HepG2 (cell line): Measurements from ENCODE around the gene PGGT1B. TPM values are rescaled to one million over a fixed set of nuclear protein-coding genes. Genes with fewer than 3 reads are reported as not detected.
A peak's percentile ranks its signal among the peaks of the same experiment; 100 is the strongest.

Source experiments
- AGO2 ChIP-seq: fragments of 200-400 bp; formaldehyde crosslinking; optimal IDR thresholded peaks from 2 replicates; pipeline ENCODE3; 2017; ENCODE audit warnings: mild to moderate bottlenecking, low read depth, low read length, moderate library complexity
- CHCHD3 ChIP-seq: sonication (generic); formaldehyde crosslinking; IDR thresholded peaks from 2 replicates; pipeline ENCODE4 v1.8.0; 2022; ENCODE audit warnings: mild to moderate bottlenecking, missing genetic modification reagents, moderate library complexity
- CREB1 ChIP-seq, 2 experiments: fragments of 450-650 bp in 1 of 2; IDR thresholded peaks; 2 replicates each; pipeline ENCODE4 v1.6.1; 2016 to 2017; ENCODE audit warnings: control low read depth in 1 of 2, mild to moderate bottlenecking in 1 of 2, missing compliant biosample characterization in 1 of 2, missing genetic modification characterization in 1 of 2
- MYC ChIP-seq: sonication (generic); formaldehyde crosslinking; IDR thresholded peaks from 2 replicates; pipeline ENCODE4 v1.9.0; 2021; ENCODE audit warnings: missing genetic modification reagents, borderline replicate concordance
- NR0B2 ChIP-seq: sonication (generic); formaldehyde crosslinking; IDR thresholded peaks from 2 replicates; pipeline ENCODE4 v1.4.0; 2020; ENCODE audit warnings: mild to moderate bottlenecking, missing genetic modification reagents
- NR2F1 ChIP-seq, 2 experiments: fragments of 450-650 bp in 1 of 2; formaldehyde crosslinking in 1 of 2; IDR thresholded peaks; 2 replicates each; pipeline versions ENCODE4 v1.5.0 to v1.6.1; 2016 to 2020; ENCODE audit warnings: mild to moderate bottlenecking in 1 of 2, missing compliant biosample characterization in 1 of 2, missing genetic modification reagents in 1 of 2, moderate library complexity in 1 of 2
- RFX1 ChIP-seq: fragments of 450-650 bp; IDR thresholded peaks from 2 replicates; pipeline ENCODE4 v1.6.1; 2017
- SALL1 ChIP-seq: sonication (generic); formaldehyde crosslinking; IDR thresholded peaks from 2 replicates; pipeline ENCODE4 v1.8.0; 2022; ENCODE audit warnings: mild to moderate bottlenecking, missing genetic modification reagents
- SMAD3 ChIP-seq: sonication (generic); formaldehyde crosslinking; IDR thresholded peaks from 2 replicates; pipeline ENCODE4 v1.4.0; 2020; ENCODE audit warnings: missing genetic modification reagents
- SP1 ChIP-seq, 2 experiments: fragments of 450-650 bp in 1 of 2; sonication (generic) in 1 of 2; formaldehyde crosslinking in 1 of 2; IDR thresholded peaks; 2 replicates each; pipeline versions ENCODE4 v1.4.0 to v1.6.1; 2016 to 2020; ENCODE audit warnings: missing genetic modification reagents in 1 of 2
- SRSF9 ChIP-seq: fragments of 200-400 bp; formaldehyde crosslinking; IDR thresholded peaks from 2 replicates; pipeline ENCODE4 v1.6.1; 2018; ENCODE audit warnings: borderline replicate concordance, mild to moderate bottlenecking, low read depth, low read length; ENCODE audit not compliant: insufficient read depth, poor library complexity, severe bottlenecking
- ZBTB8A ChIP-seq: sonication (generic); formaldehyde crosslinking; IDR thresholded peaks from 2 replicates; pipeline ENCODE4 v1.4.0; 2020; ENCODE audit warnings: mild to moderate bottlenecking, low read depth, missing genetic modification reagents, borderline replicate concordance
- ZKSCAN8 ChIP-seq: IDR thresholded peaks from 2 replicates; pipeline ENCODE4 v1.6.1; 2016; ENCODE audit warnings: borderline replicate concordance, missing genetic modification reagents, missing compliant biosample characterization
- ZMYM3 ChIP-seq: sonication (generic); formaldehyde crosslinking; IDR thresholded peaks from 2 replicates; pipeline ENCODE4 v1.5.1; 2020; ENCODE audit warnings: mild to moderate bottlenecking, missing genetic modification reagents
- ZNF343 ChIP-seq: sonication (generic); formaldehyde crosslinking; IDR thresholded peaks from 2 replicates; pipeline ENCODE4 v1.4.0; 2020; ENCODE audit warnings: mild to moderate bottlenecking, missing genetic modification reagents
- ZNF354B ChIP-seq: sonication (generic); formaldehyde crosslinking; IDR thresholded peaks from 2 replicates; pipeline ENCODE4 v1.8.0; 2022; ENCODE audit warnings: mild to moderate bottlenecking, missing genetic modification reagents
- ZNF510 ChIP-seq: sonication (generic); formaldehyde crosslinking; IDR thresholded peaks from 2 replicates; pipeline ENCODE4 v1.4.0; 2020; ENCODE audit warnings: low read depth, mild to moderate bottlenecking, missing genetic modification reagents
- ZNF660 ChIP-seq: sonication (generic); formaldehyde crosslinking; IDR thresholded peaks from 2 replicates; pipeline ENCODE4 v1.5.1; 2020; ENCODE audit warnings: mild to moderate bottlenecking, low read depth, missing genetic modification reagents, borderline replicate concordance
- ZNF737 ChIP-seq: sonication (generic); formaldehyde crosslinking; IDR thresholded peaks from 2 replicates; pipeline ENCODE4 v1.5.0; 2020; ENCODE audit warnings: missing genetic modification reagents, mild to moderate bottlenecking, borderline replicate concordance
- ZNF781 ChIP-seq: sonication (generic); formaldehyde crosslinking; IDR thresholded peaks from 2 replicates; pipeline ENCODE4 v1.5.1; 2020; ENCODE audit warnings: borderline replicate concordance, mild to moderate bottlenecking, missing genetic modification reagents; ENCODE audit errors: not compliant biosample characterization
- ZUFSP ChIP-seq: sonication (generic); formaldehyde crosslinking; IDR thresholded peaks from 2 replicates; pipeline ENCODE4 v1.9.0; 2021; ENCODE audit warnings: missing genetic modification reagents, mild to moderate bottlenecking, borderline replicate concordance
- polyA plus RNA-seq, 8 experiments: library from polyadenylated mRNA; depleted of rRNA in 3 of 8; stranded (reverse) in 7 of 8; unstranded in 1 of 8; fragments of >200 nt; fragmentation: Illumina TruSeq in 4 of 8; extraction: Trizol in 4 of 8; gene quantifications; 2 replicates each; pipeline versions ENCODE4 v1.2.1 to v1.2.3, GENCODE V29; 2011 to 2016; ENCODE audit warnings: low read depth in 4 of 8, missing spikeins in 1 of 8, mixed read lengths in 1 of 8; ENCODE audit not compliant: insufficient read depth in 1 of 8
- total RNA-seq, 5 experiments: library from RNA; depleted of rRNA; stranded (reverse); fragments of >200 nt; fragmentation: Illumina TruSeq; extraction: Trizol; gene quantifications; 2 replicates each; pipeline ENCODE4 v1.2.3, GENCODE V29; 2016; ENCODE audit warnings: low read depth in 1 of 5
- TF ChIP-seq, protein P1 (sequence below): sonication (generic); formaldehyde crosslinking; IDR thresholded peaks from 2 replicates; pipeline ENCODE4 v1.8.0; 2022; ENCODE audit warnings: missing genetic modification reagents, mild to moderate bottlenecking, borderline replicate concordance

PGGT1B gene
- total and polyA plus RNA-seq, 2 of the 13 experiments (the other 11 are each of a cell fraction or from before 2014, with no cell fraction given) = 2.4 to 42.7 TPM

- TF ChIP-seq CREB1 (IDR thresholded peaks at IDR 0.05) = peak; percentile 56
- TF ChIP-seq CREB1 (CRISPR knock-in tag; IDR thresholded peaks at IDR 0.05) = peak; percentile 97
- TF ChIP-seq AGO2 = peak; percentile 63
- no peak for TF ChIP-seq CHCHD3
- peak; percentile 80; the same call in 1 of the 2 replicates for TF ChIP-seq SMAD3
- no peak for TF ChIP-seq ZMYM3
- no peak for TF ChIP-seq ZNF343
- TF ChIP-seq ZNF737 = peak; percentile 84; the same call in 1 of the 2 replicates
- TF ChIP-seq, protein P1, sequence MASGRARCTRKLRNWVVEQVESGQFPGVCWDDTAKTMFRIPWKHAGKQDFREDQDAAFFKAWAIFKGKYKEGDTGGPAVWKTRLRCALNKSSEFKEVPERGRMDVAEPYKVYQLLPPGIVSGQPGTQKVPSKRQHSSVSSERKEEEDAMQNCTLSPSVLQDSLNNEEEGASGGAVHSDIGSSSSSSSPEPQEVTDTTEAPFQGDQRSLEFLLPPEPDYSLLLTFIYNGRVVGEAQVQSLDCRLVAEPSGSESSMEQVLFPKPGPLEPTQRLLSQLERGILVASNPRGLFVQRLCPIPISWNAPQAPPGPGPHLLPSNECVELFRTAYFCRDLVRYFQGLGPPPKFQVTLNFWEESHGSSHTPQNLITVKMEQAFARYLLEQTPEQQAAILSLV (CRISPR knock-in tag) = peak; percentile 75; the same call in 1 of the 2 replicates
- TF ChIP-seq ZNF781 (CRISPR knock-in tag) = peak; percentile 65
- TF ChIP-seq SP1 (IDR thresholded peaks at IDR 0.05) = no peak
- no peak for TF ChIP-seq SP1 (CRISPR knock-in tag; IDR thresholded peaks at IDR 0.05)
- TF ChIP-seq ZUFSP (CRISPR knock-in tag) = no peak
- no peak for TF ChIP-seq ZNF354B (CRISPR knock-in tag)
- 0 out of 2 replicates have a peak, but pooled peaks have one; percentile 45 for TF ChIP-seq ZBTB8A (CRISPR knock-in tag)
- no peak for TF ChIP-seq ZKSCAN8 (CRISPR knock-in tag)
- no peak for TF ChIP-seq NR2F1 (CRISPR knock-in tag; IDR thresholded peaks at IDR 0.05)
- peak; percentile 86 for TF ChIP-seq SALL1 (CRISPR knock-in tag)
- no peak for TF ChIP-seq ZNF510 (CRISPR knock-in tag)
- TF ChIP-seq SRSF9 = no peak
- TF ChIP-seq MYC = peak; percentile 76; the same call in 1 of the 2 replicates
- TF ChIP-seq NR0B2 (CRISPR knock-in tag) = peak; percentile 64; the same call in 1 of the 2 replicates
- TF ChIP-seq RFX1 = no peak
- no peak for TF ChIP-seq ZNF660 (CRISPR knock-in tag)
These were observed at the start of gene PGGT1B (continued) for GRCh38 chr5:115262321-115263077.
